ENCODE measurements around the gene AFF1.
"Not testable (repeated sequence)": the region's sequence is repeated elsewhere in the genome, so short reads cannot be mapped to it uniquely, and the experiment has no call there.

AFF1 gene

DNA sequence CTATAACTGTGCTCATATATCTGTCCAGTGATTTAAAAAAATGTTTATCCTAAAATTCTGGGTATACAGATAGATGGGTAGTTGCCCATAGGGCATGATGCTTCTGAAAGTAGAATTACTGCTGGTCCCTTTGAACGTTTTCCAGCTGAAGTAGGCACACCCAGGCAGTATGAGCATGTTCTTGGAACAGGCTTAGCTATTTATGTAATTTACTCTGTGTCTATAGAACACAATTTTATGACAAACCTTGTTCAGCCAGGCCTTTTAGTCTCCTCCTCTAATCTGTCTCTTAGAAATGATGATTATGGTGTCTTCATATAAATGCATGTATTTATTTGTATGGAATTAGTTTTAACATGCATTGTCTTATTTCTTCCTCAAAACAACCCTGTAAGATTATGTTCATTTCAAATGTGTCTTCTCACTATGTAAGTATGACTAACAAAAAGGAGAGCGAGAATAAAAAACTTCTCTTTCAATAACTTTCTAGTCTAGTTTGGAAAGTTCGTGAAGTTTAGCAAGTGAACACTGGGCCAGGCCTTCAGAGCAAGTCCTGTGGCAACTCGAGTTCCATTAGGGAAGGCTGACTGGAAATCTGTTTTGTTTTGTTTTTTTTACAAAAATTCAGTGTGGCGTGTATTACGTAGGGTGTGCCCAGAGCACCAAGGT is 142.0 kb downstream of the AFF1 start:
- no peak overlapping the region for H3K4me3 ChIP-seq (ENCODE audit: low read depth, low read length)
- TF ChIP-seq, protein P1, sequence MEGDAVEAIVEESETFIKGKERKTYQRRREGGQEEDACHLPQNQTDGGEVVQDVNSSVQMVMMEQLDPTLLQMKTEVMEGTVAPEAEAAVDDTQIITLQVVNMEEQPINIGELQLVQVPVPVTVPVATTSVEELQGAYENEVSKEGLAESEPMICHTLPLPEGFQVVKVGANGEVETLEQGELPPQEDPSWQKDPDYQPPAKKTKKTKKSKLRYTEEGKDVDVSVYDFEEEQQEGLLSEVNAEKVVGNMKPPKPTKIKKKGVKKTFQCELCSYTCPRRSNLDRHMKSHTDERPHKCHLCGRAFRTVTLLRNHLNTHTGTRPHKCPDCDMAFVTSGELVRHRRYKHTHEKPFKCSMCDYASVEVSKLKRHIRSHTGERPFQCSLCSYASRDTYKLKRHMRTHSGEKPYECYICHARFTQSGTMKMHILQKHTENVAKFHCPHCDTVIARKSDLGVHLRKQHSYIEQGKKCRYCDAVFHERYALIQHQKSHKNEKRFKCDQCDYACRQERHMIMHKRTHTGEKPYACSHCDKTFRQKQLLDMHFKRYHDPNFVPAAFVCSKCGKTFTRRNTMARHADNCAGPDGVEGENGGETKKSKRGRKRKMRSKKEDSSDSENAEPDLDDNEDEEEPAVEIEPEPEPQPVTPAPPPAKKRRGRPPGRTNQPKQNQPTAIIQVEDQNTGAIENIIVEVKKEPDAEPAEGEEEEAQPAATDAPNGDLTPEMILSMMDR (IDR thresholded peaks at IDR 0.05; ENCODE audit: borderline replicate concordance, insufficient read depth, low read depth, low read length), result no peak

DNA sequence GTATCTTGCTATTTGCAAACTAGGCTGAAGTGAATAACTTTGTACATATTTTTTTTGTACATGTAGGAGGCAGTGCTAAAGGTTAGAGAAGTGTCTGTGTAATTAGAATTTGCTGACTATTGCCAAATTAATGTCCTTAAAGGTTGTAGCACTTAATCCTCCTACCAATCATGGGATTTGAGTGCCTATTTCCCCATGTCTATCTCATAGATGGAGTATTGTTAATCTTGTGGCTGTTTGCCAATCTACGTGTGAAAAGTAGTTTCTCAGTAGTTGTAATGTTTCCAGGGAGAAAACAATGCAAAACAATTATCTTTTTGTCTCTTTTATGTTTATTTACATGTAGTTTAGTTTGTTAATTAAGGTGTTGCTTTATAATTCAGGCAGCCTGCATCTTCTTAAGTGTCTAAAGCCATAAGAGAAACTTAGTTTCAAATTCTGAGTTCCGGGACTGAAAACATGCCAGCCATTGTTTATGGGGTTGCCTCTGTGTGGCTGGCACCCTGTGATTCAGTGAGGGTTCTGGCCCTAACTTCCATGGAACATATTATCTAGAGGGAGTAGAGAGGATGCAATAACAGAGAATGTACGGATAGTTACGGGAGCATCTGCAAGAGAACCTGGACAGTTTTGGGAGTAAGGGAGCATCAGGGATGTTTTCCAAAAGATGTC is 143.2 kb downstream of the AFF1 start:
- H3K4me3 ChIP-seq (ENCODE audit: low read depth, low read length), result no peak overlapping the region
- TF ChIP-seq, protein P1 (IDR thresholded peaks at IDR 0.05; ENCODE audit: borderline replicate concordance, insufficient read depth, low read depth, low read length), result no peak

DNA sequence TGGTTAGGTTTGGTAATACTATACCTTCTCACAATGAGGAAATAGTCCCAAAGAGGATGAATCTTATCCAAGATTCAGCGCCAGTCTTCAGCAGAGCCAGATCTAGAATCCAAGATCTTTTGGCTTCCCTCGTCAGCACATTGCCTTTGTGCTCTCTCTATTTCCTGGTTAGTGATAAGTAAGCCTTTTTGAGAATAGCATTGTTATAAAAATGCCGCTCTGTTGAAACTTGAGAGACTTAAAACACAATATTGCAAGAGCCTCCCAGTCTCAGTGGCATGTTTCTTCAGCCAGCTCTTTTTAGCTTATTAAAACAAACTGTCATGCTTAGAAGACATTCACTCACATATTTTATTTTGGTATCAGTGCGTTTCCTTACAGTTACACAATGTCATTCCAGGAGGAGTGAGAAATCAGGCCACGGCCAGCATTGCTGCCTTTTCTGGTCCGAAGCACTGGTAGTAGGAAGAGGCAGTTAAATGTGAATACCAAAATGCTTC is 144.2 kb downstream of the AFF1 start:
- TF ChIP-seq, protein P1 (IDR thresholded peaks at IDR 0.05; ENCODE audit: borderline replicate concordance, insufficient read depth, low read depth, low read length), result no peak
- H3K4me3 ChIP-seq (ENCODE audit: low read depth, low read length), result no peak overlapping the region

DNA sequence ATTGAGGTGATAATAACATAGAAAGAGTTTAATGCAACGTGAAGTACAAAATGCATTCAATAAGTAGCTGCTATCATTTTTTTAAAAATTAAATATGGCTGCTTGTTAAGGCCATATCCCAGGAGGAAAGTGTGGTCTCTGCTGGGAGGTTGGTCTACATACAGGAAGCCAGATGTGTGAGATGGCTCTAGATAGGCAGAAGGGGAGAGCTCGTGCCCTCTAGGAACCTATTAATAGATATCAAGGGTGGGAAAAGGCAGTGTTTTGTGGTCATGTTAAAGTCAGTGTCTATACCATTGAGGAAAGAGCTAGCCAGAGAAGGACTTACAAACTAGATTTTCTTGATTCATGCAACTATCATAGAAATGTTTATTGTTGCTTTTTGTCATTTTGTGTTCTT is 145.2 kb downstream of the AFF1 start:
- H3K4me3 ChIP-seq (ENCODE audit: low read depth, low read length), result no peak overlapping the region
- TF ChIP-seq, protein P1 (IDR thresholded peaks at IDR 0.05; ENCODE audit: borderline replicate concordance, insufficient read depth, low read depth, low read length), result no peak

DNA sequence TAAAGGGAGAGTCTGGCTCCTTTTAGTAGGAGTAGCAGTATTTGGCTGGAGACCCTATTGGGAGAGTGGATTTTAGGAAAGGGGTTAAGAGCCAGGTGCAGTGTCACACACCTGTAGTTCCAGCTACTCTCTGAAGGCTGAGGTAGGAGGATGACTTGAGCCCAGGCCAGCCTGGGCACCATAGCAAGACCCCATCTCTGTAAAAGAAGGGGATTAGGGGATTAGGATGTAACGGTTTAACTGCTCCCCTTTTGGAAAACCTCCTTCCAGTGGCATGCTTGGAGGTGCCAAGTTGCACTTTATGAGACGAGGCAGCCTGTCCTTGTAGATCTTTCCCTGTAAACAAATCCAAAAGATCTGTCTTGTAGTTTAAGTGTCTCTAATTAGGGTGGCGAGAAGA is 145.7 kb downstream of the AFF1 start:
- TF ChIP-seq, protein P1 (IDR thresholded peaks at IDR 0.05; ENCODE audit: borderline replicate concordance, insufficient read depth, low read depth, low read length), result no peak
- no peak overlapping the region for H3K4me3 ChIP-seq (ENCODE audit: low read depth, low read length)

DNA sequence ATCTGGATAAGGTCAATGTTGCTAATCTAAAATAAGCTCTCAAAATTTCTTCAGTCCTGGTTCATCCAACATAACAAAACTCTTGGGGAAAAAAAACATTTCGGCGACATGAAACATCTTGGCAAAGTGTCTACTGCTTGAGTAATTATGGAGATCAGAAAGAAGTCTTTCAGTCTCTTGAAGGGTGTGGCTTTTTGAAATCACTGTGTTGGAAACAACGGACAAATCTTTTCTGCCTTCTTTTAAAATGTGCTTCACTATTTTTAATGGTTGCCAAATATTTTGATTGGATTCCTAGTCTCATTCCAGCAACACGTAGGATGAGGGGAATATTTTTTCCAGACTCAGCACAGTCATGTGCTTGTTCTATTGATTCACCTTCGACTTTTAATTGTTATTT is 147.0 kb downstream of the AFF1 start:
- H3K4me3 ChIP-seq (ENCODE audit: low read depth, low read length), result no peak overlapping the region
- TF ChIP-seq, protein P1 (IDR thresholded peaks at IDR 0.05; ENCODE audit: borderline replicate concordance, insufficient read depth, low read depth, low read length), result no peak

DNA sequence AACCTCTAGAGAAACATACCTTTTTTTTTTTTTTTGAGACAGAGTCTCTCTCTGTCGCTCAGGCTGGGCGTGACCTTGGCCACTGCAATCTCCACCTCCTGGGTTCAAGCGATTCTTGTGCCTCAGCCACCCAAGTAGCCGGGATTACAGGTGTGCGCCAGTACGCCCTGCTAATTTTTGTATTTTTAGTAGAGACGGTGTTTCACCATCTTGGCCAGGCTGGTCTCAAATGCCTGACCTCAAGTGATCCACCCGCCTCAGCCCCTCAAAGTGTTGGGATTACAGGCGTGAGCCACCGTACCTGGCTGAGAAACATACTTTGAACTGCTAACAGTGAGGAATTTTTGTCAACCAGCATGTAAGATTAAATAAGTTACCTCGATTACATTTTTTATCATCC is 150.9 kb downstream of the AFF1 start:
- not testable (repeated sequence) for H3K4me3 ChIP-seq (ENCODE audit: low read depth, low read length)
